ENCODE results near the gene GDNF.

GRCh38 chr5:37789991-37790390 is 49.9 kb downstream of the GDNF start:
- no peak for TF ChIP-seq CTCF (IDR thresholded peaks at IDR 0.05)
- TF ChIP-seq POLR2A (IDR thresholded peaks at IDR 0.05) = no peak

Data from lower leg skin (tissue), 3 donors.